NCI-H460 (cell line): Measurements from ENCODE around the gene ERCC6L2. TPM values are rescaled to one million over a fixed set of nuclear protein-coding genes. Genes with fewer than 3 reads are reported as not detected.

Experiments
- DNase-seq: peaks from one replicate; pipeline ENCODE4 v3.0.0-alpha.2; 2016; ENCODE audit warnings: low read depth; ENCODE audit errors: extremely low read depth
- total RNA-seq: library from RNA; depleted of rRNA; stranded (reverse); fragments of >200 nt; shearing (Covaris generic); gene quantifications from 2 replicates; pipeline ENCODE4 v1.2.3, GENCODE V29; 2014

The ERCC6L2 gene
- total RNA-seq, 1 experiment from 2014 or later: 62.2 TPM

GRCh38 chr9:95864852-95865580, 10.5 kb upstream of the ERCC6L2 start:
- no peak for DNase-seq

GRCh38 chr9:95870352-95870751, 5.1 kb upstream of the ERCC6L2 start:
- DNase-seq: no peak

GRCh38 chr9:95870906-95871305, 4.6 kb upstream of the ERCC6L2 start:
- no peak for DNase-seq

- DNase-seq: no peak
These were observed 1.0 kb upstream of the ERCC6L2 start for GRCh38 chr9:95874303-95874988.

- DNase-seq: peak; percentile 22
These were observed 544 bp upstream of the ERCC6L2 start for GRCh38 chr9:95874989-95875304.

- no peak for DNase-seq
These were observed 600 bp downstream of the ERCC6L2 start for GRCh38 chr9:95876138-95876444.

- DNase-seq: peak; percentile 6
These were observed 1.1 kb downstream of the ERCC6L2 start for GRCh38 chr9:95876595-95876994.

GRCh38 chr9:95877984-95878383, 2.5 kb downstream of the ERCC6L2 start:
- no peak for DNase-seq

- no peak for DNase-seq
These were observed 4.1 kb downstream of the ERCC6L2 start for GRCh38 chr9:95879591-95879990.

- DNase-seq: no peak
These were observed 4.7 kb downstream of the ERCC6L2 start for GRCh38 chr9:95880021-95880690.

GRCh38 chr9:95887926-95888497, 12.5 kb downstream of the ERCC6L2 start:
- DNase-seq: no peak

- no peak for DNase-seq
These were observed 15.1 kb downstream of the ERCC6L2 start for GRCh38 chr9:95890594-95890993.

GRCh38 chr9:95891067-95891671, 15.7 kb downstream of the ERCC6L2 start:
- DNase-seq: no peak

- DNase-seq: no peak
These were observed 17.2 kb downstream of the ERCC6L2 start for GRCh38 chr9:95892690-95893089.

- no peak for DNase-seq
These were observed 21.1 kb downstream of the ERCC6L2 start for GRCh38 chr9:95896580-95896979.

- DNase-seq: no peak
These were observed 26.0 kb downstream of the ERCC6L2 start for GRCh38 chr9:95901506-95901905.

GRCh38 chr9:95903398-95903797, 27.9 kb downstream of the ERCC6L2 start:
- no peak for DNase-seq

GRCh38 chr9:95907794-95908193, 32.3 kb downstream of the ERCC6L2 start:
- DNase-seq: peak; percentile 4

- DNase-seq: no peak
These were observed 34.7 kb downstream of the ERCC6L2 start for GRCh38 chr9:95910023-95910707.

- DNase-seq: no peak
These were observed 35.4 kb downstream of the ERCC6L2 start for GRCh38 chr9:95910770-95911340.
